DOHH2 (cell line): ENCODE measurements around the gene ZNRF3.

Source experiments
- CTCF ChIP-seq: fragments of 200-600 bp; sonication (generic); IDR thresholded peaks from one replicate; pipeline ENCODE4 v1.5.1; 2014; ENCODE audit warnings: antibody characterized with exemption, mild to moderate bottlenecking, low read depth, low read length; ENCODE audit not compliant: poor library complexity, severe bottlenecking
- EZH2phosphoT487 ChIP-seq: fragments of 200-600 bp; sonication (generic); IDR thresholded peaks from 2 replicates; pipeline ENCODE4 v1.6.1; 2017; ENCODE audit warnings: borderline replicate concordance, mild to moderate bottlenecking, antibody characterized with exemption, low read length, moderate library complexity, mixed read lengths

- no peak for TF ChIP-seq CTCF
- no peak for TF ChIP-seq EZH2phosphoT487
These were observed 148.7 kb downstream of the ZNRF3 start for GRCh38 chr22:29032014-29032475.
